Left renal cortex interstitium (tissue), 4 donors: ENCODE measurements around the gene FTO. TPM values are rescaled to one million over a fixed set of nuclear protein-coding genes. Genes with fewer than 3 reads are reported as not detected.

Source experiments
- DNase-seq, 4 donors: peaks; one replicate each; pipeline ENCODE4 v3.0.0-alpha.2; 2013; ENCODE audit warnings: low read depth in 4 of 4, low spot score in 2 of 4, missing footprints in 1 of 4
- polyA plus RNA-seq, 4 donors: library from polyadenylated mRNA; unstranded; fragments of 120-200 nt; gene quantifications; one replicate each; pipeline ENCODE4 v1.2.1, GENCODE V29; 2013; ENCODE audit not compliant: insufficient read length in 4 of 4

FTO gene
- polyA plus RNA-seq, 4 donors = 83.2 to 91.1 (median 86.2) TPM

DNA sequence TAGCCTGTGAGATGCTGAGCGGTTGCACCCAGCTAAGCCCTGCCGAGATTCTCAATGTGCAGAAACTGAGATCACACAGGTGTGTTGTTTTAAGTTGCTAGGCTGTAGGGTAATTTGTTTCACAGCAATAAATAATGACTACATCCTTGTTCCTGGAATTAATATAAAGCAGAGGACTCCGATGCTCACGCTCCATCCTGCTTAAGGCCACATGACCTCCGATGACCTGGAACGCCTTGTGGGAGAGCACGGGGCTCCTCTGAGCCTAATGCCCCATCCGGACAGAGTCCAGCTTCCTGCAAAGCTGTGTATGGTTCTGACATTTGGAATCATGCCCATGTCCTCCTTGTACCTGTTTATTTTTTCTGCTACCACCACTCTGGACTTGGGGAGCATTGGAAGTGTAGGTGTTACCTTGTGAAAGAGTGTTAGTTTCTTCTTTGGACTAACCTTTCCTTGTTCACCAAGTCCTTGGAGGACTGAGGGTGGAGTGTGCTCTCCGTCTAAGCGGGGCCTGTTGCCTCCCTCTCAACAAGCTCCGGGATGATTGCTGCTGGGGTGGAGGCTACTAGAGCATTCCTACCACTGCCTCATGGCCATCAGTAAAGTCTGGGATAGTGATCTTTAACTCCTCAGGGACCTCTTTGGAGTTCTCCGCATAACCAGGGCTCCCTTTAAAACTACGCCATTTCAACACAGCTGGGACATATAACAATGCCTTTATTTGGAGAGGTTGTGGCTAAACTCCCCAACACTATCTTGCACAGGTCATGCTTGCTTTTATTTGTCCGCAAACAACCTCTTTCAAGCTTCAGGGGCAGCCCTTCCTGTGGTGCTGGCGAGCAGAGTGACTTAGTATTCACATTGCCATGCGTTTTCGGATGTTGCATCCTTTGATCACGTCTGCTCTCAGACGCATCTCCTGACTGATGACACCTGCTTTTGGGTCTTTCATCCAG is 457.3 kb downstream of the FTO start:
- DNase-seq = no peak

- no peak for DNase-seq
These were observed 459.4 kb downstream of the FTO start for GRCh38 chr16:54163197-54163843.

- DNase-seq = no peak
These were observed 460.8 kb downstream of the FTO start for GRCh38 chr16:54164789-54165173.

DNA sequence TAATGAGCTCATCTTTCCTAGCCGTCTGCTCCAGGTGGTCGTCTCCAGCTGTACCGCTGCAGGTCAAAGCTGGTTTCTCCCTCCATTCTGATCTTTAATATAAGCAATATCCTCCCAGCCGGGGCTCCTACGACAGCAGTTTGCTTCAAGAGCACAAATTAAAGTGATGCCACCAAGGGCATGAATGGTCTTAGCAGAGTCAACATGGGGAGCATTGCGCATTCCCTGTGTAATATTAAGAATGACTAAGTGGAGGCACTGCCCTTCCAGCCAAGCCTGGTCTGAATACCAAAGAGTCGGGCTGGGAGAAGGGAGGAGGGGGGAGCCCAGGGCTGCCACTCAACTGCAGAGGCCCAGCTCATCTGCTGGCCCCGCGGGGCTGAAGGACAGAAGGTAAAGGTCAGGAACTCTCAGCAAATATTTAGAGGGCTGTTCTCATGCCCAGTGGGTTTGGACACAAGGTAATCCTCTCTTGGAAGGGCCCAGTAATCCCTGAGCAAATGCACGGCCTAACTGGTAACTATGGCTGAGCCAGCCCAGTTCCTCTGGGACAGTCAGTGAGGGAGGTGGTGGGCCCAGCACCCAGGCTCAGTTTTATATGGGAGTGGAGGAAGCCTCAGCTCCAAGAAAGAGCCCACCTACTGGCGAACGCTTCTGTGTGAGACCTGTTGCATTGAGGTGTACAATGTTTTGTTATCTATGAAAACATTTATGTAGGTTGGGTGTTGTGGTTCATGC is 461.4 kb downstream of the FTO start:
- no peak for DNase-seq

GRCh38 chr16:54165912-54166865 is 462.2 kb downstream of the FTO start:
- no peak for DNase-seq

DNA sequence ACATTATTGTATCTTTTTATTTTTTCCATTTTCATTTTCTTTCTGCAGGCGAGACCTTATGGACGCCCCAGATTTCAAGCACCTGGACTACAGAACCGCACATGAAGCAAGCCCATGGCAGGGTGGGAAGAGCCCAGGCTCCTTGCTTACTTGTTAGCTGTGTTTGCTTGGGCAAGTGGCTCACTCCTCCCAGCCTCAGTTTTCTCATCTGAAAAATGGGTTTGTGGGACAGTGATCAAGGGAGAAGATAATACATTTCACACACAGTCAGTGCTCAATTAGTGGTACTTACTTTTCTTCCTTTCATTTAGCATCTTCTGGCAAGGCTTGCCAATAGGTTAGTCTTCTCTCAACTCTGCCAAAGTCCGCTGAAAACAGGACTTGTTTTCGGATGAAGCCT is 465.2 kb downstream of the FTO start:
- DNase-seq = no peak

GRCh38 chr16:54171626-54172537 is 467.9 kb downstream of the FTO start:
- no peak for DNase-seq

DNA sequence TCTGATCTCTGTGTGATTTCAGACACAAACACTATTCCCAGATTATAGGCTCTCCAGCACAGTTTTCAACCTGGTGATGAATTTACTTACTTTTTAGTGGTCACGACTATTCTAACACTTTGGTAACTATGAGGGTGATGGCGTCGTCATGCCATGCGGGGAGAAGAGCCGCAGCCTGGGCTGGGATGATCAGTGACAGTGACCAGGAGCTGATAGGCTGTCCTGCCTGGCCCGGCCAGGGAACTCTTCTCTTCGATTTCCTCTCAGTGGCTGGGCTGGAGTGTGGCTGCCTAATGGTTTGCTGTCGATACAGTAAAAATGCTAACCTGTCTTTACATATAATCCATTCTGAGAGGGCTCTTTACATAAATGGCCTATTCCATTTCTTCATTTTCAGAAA is 469.5 kb downstream of the FTO start:
- DNase-seq = no peak

DNA sequence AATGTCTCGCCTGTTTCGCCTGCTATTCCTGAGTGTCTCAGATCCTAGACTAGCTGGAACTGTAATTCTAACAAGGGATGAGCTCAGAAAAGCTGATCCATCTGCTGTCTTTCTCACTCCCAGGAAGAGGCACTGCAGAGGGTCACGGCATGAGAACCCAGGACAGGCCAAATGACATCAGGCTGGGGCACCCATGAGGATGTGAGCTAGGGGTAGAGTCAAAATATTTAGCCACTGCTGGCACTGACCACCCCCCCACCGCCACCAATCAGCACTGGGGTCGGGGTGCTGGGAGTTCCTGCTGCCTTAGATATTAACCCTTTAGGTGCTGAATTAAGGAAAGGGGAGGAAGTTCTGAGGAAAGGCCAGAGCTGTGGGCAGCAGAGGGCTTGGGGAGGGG is 470.2 kb downstream of the FTO start:
- no peak for DNase-seq

- DNase-seq = no peak
These were observed 470.8 kb downstream of the FTO start for GRCh38 chr16:54174750-54175149.

- no peak for DNase-seq
These were observed 471.2 kb downstream of the FTO start for GRCh38 chr16:54175169-54175551.

GRCh38 chr16:54175552-54176375 is 471.8 kb downstream of the FTO start:
- no peak for DNase-seq

DNA sequence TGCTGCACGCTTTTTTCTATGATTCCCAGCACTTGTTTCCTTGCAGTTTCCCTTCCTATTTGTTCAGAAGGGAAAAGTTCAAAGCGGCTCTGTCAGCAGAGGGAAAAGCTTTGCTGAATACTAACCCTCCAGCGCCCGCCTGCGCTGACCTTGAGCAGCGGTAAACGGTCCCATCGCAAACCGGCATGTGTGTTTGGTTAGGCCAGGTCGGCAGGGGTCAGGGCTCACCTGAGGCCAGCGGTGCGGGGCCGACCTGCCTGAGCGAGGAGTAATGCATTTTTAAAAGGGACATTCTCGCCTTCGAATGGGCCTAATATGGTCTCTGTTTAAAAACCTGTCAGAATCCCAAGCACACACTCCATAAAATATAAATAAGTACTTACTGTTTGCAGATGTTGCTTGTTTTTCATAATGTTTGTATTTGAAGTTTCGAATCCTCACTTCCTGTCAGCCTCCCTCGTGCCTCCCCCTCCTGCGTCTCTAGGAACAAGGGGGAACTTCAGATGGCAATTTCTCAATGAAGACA is 472.5 kb downstream of the FTO start:
- no peak for DNase-seq

DNA sequence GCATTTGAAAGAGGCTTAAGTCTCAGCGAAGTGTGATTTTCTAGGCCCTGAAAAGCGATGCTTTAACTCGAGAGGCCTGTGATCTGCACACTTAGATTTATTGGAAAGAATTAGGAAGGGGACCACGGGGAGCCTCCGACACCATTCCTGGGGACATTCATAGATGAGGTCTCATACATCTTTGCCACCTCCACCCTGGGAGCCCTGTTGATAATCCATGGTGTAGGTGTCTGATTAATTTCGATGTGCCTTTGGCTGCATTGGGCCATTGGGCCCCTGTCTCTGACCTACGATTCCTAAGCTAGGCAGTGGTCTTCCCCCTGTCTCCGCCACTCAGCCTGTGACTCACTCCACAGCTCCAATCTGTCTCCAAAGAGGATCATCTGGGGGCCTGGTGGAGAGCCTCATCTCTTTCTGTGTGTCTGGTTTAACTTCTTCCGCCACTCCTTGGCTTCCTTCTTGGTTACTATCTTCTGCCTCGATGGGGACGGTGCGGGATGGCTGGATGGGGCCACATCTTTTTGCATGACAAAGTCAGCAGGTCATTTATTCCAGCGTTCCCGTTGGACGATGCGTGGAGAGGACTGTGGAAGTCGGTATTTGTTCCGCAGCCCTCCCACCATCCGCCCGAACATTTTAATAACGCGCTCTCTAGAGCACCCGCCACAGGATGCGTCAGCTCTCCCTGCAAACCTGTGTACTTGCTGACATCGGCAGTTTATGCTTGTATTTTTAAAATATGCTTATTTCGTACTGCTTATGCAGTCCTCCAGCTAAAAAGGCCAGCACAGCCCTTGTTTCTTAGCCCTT is 473.3 kb downstream of the FTO start:
- no peak for DNase-seq

GRCh38 chr16:54177862-54178477 is 474.0 kb downstream of the FTO start:
- DNase-seq = no peak

DNA sequence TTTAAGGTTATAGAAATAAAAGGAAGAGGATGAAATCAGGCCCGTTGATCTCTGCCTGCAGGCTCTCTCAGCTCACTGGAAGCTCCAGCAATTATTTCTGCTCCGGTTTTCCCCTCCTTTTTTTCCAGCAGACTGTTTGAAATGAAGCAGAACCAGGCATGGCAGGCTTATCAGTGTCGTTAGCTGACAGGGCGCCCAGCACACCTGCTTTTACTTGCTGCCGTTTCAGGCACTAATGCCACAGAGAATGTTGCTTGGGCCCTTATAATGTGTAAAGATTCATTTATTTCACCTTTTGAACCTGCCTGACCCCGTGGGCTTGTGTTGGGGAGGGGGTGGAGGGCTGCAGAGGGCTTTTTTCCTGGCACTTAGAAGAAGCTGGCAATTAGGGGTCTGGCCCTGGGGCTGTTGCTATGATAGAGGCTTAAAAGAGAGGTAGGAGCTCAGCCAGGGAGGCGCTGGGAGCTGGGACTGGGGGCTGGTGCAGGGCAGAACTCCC is 474.6 kb downstream of the FTO start:
- no peak for DNase-seq
